ENCODE results near the gene SGCD.

GRCh38 chr5:156497804-156498208 lies 170.8 kb downstream of the SGCD start:
- TF ChIP-seq, protein P1, sequence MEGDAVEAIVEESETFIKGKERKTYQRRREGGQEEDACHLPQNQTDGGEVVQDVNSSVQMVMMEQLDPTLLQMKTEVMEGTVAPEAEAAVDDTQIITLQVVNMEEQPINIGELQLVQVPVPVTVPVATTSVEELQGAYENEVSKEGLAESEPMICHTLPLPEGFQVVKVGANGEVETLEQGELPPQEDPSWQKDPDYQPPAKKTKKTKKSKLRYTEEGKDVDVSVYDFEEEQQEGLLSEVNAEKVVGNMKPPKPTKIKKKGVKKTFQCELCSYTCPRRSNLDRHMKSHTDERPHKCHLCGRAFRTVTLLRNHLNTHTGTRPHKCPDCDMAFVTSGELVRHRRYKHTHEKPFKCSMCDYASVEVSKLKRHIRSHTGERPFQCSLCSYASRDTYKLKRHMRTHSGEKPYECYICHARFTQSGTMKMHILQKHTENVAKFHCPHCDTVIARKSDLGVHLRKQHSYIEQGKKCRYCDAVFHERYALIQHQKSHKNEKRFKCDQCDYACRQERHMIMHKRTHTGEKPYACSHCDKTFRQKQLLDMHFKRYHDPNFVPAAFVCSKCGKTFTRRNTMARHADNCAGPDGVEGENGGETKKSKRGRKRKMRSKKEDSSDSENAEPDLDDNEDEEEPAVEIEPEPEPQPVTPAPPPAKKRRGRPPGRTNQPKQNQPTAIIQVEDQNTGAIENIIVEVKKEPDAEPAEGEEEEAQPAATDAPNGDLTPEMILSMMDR (IDR thresholded peaks at IDR 0.05) = no peak
- no peak for TF ChIP-seq POLR2A (IDR thresholded peaks at IDR 0.05)

All from heart left ventricle (tissue), 13 donors.